ENCODE measurements around the gene IBA57. TPM values are rescaled to one million over a fixed set of nuclear protein-coding genes. Genes with fewer than 3 reads are reported as not detected.

Gene IBA57
- total and polyA plus RNA-seq, 3 donors from 2014 or later, result 16.0 to 23.2 (median 21.0) TPM

DNA sequence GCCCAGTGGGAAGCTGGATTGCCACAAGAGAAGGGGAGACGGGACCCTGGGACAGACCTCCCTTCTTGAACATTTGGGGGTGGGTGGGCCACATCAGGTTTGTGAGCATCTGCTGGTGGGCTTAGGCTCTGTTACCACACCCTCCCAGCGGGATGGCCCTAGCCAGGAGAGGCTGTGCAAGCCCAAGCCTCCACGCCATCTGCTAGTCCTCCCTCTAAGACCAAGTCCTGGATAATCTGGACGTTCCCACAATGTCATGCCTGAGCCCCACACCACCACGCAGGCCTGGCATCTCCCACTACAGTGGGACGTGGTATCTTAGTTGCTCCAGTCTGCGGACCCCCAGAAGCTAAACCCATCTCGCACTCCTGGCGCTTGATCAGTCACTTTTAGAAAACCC lies 3.7 kb upstream of the IBA57 start:
- H3K4me3 ChIP-seq, result no peak overlapping the region
- H3K9me3 ChIP-seq, result no peaks in the 10 kb centered on the region
- intact Hi-C loops (cut with DNase I; ENCODE audit: low total_unique reads), result no loop called here
- TF ChIP-seq POLR2A (IDR thresholded peaks at IDR 0.05) (no peak), CTCF (IDR thresholded peaks at IDR 0.05) (no peak)
- no peaks in the 10 kb centered on the region for H3K27me3 ChIP-seq
- H3K27ac ChIP-seq, result no peak overlapping the region
- H3K4me1 ChIP-seq, result peaks cover 16% of the 10 kb centered on the region
- DNase-seq, result no peak
- 83 to 84% methylated on average over 9 of the region's 9 CpGs for whole genome bisulfite sequencing, 2 donors
- no peaks in the 10 kb centered on the region for H3K36me3 ChIP-seq (ENCODE audit: low read depth, missing control alignments)

DNA sequence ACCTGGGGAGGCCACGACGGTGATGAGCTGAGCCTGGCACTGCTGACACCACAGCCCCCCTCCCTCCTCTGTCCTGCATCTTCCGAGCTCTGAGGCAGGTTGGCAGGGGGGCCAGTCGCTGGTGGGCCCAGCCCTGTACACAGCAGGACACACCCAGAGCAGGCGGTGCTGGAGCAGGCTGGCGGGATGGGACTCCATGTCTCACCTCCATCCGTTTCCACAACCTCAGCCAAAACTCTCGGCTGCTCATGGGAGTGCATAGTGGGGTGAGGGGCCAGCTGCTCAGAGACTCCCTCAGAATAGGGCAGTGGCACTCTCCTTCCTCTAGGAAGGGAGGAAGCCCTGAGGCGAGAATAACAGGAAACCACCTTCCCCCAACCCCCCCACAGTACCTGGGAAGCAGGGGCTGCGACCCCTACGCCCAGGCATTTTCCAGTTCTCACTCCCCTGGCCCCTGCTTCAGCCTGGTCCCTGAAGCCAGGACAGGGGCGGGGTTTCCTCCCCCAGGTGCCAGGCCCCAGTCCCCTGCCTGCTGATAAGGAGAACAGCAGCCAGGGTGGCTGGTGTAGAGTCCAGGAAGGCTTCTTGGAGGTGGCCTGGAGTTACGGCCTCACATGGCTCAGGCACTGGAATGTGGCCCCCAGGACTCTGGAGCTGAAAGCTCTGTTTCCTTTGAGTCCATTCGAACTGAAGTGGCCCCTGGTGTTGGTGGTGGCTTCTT lies 3.2 kb upstream of the IBA57 start:
- H3K9me3 ChIP-seq, result no peaks in the 10 kb centered on the region
- H3K4me1 ChIP-seq, result peaks cover 16% of the 10 kb centered on the region
- WGBS, 2 donors, result 40 to 43% methylated on average over 13 to 14 of the region's 14 CpGs
- H3K27me3 ChIP-seq, result no peaks in the 10 kb centered on the region
- no peak for TF ChIP-seq POLR2A (IDR thresholded peaks at IDR 0.05)
- TF ChIP-seq CTCF (IDR thresholded peaks at IDR 0.05), result no peak
- H3K27ac ChIP-seq, result peak overlapping the region in 1 of 2 donors; percentile 30
- no peaks in the 10 kb centered on the region for H3K36me3 ChIP-seq (ENCODE audit: low read depth, missing control alignments)
- H3K4me3 ChIP-seq, result no peak overlapping the region
- no peak for DNase-seq
- intact Hi-C loops (cut with DNase I; ENCODE audit: low total_unique reads), result no loop called here

DNA sequence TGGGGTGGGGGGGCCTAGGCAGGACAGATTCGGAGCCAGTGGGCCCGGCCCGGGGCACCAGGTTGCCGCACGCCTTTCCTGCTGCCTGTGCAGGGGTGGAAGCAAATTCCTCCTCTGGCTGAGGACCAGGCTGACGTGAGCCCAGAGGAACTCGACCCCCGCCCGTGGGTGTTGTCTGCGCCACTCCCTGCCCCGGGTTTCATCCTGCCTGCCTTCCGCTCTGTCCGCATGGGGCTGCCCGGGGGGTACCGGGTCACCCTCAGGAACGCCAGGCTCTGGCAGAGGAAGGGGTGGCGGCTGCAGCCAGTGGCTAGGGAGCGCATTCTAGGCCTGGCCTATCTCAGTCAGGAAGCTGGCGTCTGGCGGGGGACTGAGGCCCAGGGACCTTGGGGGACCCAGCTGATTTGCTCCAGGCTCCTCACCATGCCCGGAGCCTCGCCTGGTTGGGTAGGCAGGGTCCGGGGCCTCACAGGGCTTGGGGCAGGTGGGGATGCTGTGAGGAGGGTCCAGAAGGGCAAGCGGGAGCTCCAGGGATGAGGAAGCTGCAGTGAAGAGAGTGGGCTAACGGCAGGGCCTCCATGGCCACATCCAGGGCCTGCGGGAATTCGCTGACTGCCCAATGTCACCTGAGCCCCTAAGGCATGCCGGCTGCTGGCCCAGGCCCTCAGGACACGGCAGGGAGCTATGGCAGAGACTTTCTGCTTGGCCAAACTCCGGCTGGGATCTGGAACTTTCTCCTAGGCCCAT lies 2.4 kb upstream of the IBA57 start:
- Histone ChIP-seq H3K36me3 (ENCODE audit: low read depth, missing control alignments) (no peaks in the 10 kb centered on the region), H3K4me1 (peaks cover 16% of the 10 kb centered on the region), H3K9me3 (no peaks in the 10 kb centered on the region), H3K27ac (peak overlapping the region in 1 of 2 donors; percentile 30), H3K27me3 (no peaks in the 10 kb centered on the region), H3K4me3 (no peak overlapping the region)
- WGBS, 2 donors, result 47 to 70% methylated on average over 18 to 30 of the region's 30 CpGs
- intact Hi-C loops (cut with DNase I; ENCODE audit: low total_unique reads), result no loop called here
- TF ChIP-seq POLR2A (IDR thresholded peaks at IDR 0.05) (no peak), CTCF (IDR thresholded peaks at IDR 0.05) (no peak)
- no peak for DNase-seq

DNA sequence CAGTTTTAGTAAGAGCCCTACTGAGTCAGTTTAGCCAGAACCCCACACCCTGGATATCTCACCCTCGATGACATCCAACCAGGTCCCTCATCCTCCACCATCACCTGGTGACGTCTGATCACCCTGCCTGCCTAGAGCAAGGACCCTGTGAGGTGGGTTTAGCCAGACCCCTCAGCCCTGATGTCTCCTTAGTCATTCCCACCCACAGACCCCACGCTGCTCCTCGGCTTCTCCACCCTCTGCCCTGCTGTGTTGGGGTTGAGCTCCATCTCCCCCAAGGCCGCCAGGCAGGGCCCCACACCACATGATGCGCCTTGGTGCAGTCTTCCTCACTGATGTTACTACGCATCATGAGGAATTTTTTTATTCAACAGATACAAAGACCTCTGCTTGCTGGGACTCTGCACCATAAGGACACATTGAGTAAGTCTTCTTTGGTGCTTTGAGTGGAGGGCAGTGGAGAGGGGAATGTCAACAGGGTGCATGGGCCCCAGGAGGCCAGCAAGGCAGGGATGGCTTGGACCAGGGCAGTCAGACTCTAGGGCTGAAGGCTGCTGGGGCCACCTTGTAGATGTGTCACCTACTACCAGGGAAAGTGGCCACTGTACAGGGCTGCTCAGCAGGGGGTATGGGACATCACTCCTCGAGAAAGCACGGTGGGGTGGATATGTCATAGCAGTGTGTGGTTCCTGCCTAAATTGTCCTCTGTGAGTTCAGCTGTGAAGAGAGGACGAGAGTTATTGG lies 1.7 kb upstream of the IBA57 start:
- TF ChIP-seq POLR2A (IDR thresholded peaks at IDR 0.05) (no peak), CTCF (IDR thresholded peaks at IDR 0.05) (no peak)
- intact Hi-C loops (cut with DNase I; ENCODE audit: low total_unique reads), result no loop called here
- Histone ChIP-seq H3K4me1 (peaks cover 16% of the 10 kb centered on the region), H3K27ac (peak overlapping the region; percentile 16 to 100), H3K9me3 (no peaks in the 10 kb centered on the region), H3K4me3 (no peak overlapping the region), H3K36me3 (ENCODE audit: low read depth, missing control alignments) (no peaks in the 10 kb centered on the region), H3K27me3 (no peaks in the 10 kb centered on the region)
- no peak for DNase-seq
- WGBS, 2 donors, result 86 to 87% methylated on average over 10 of the region's 10 CpGs
